Activated CD4-positive, alpha-beta T cell treated with anti-CD3 and anti-CD28 coated beads for 48 hours (primary cell): ENCODE measurements around the gene PMF1.

Experiments used
- DNase-seq: peaks from one replicate; pipeline ENCODE4 v3.0.0-alpha.2; 2020

PMF1 gene

GRCh38 chr1:156241311-156241811, 28.6 kb downstream of the PMF1 start:
- DNase-seq, result no peak

GRCh38 chr1:156241926-156242325, 29.1 kb downstream of the PMF1 start, which contains the start of gene BGLAP:
Gene BGLAP, plus strand, starts transcription at chr1:156242184. Its CDS starts 48 bp downstream, at chr1:156242232.
- no peak for DNase-seq

- no peak for DNase-seq
These were observed 29.9 kb downstream of the PMF1 start for GRCh38 chr1:156242738-156243137.

GRCh38 chr1:156244126-156244525, 31.3 kb downstream of the PMF1 start:
- no peak for DNase-seq

- no peak for DNase-seq
These were observed 31.9 kb downstream of the PMF1 start for GRCh38 chr1:156244712-156245111.

- peak; percentile 49 for DNase-seq
These were observed 32.8 kb downstream of the PMF1 start for GRCh38 chr1:156245451-156246232.

- no peak for DNase-seq
These were observed 33.5 kb downstream of the PMF1 start for GRCh38 chr1:156246241-156246780.

GRCh38 chr1:156246781-156247459, 34.1 kb downstream of the PMF1 start:
- DNase-seq, result no peak

GRCh38 chr1:156247460-156248322, 34.9 kb downstream of the PMF1 start, which contains the start of gene PAQR6:
Gene PAQR6, minus strand, starts transcription at chr1:156248056. Its CDS starts 1,325 bp downstream, at chr1:156246731.
- DNase-seq, result no peak

GRCh38 chr1:156248323-156248683, 35.5 kb downstream of the PMF1 start:
- DNase-seq, result no peak

- no peak for DNase-seq
These were observed 36.8 kb downstream of the PMF1 start for GRCh38 chr1:156249593-156249992.

GRCh38 chr1:156251527-156251926, 38.7 kb downstream of the PMF1 start:
- DNase-seq, result no peak

- no peak for DNase-seq
These were observed 40.8 kb downstream of the PMF1 start for GRCh38 chr1:156253634-156254033.

- no peak for DNase-seq
These were observed 44.9 kb downstream of the PMF1 start for GRCh38 chr1:156257711-156258110.

GRCh38 chr1:156258859-156259258, 46.1 kb downstream of the PMF1 start:
- DNase-seq, result no peak

- no peak for DNase-seq
These were observed 47.0 kb downstream of the PMF1 start for GRCh38 chr1:156259805-156260204.

GRCh38 chr1:156260896-156261295, 48.1 kb downstream of the PMF1 start:
- DNase-seq, result no peak

GRCh38 chr1:156262461-156263287, 49.9 kb downstream of the PMF1 start:
- DNase-seq, result no peak

- DNase-seq, result no peak
These were observed 50.5 kb downstream of the PMF1 start for GRCh38 chr1:156263288-156263655.

GRCh38 chr1:156266051-156266450, 53.2 kb downstream of the PMF1 start:
- DNase-seq, result no peak

GRCh38 chr1:156268336-156268735, 55.5 kb downstream of the PMF1 start:
- DNase-seq, result no peak

GRCh38 chr1:156270314-156270713, 57.5 kb downstream of the PMF1 start:
- DNase-seq, result no peak
